ENCODE data around the gene SNAP91.
"Not testable (repeated sequence)": the region's sequence is repeated elsewhere in the genome, so short reads cannot be mapped to it uniquely, and the experiment has no call there.

Gene SNAP91

DNA sequence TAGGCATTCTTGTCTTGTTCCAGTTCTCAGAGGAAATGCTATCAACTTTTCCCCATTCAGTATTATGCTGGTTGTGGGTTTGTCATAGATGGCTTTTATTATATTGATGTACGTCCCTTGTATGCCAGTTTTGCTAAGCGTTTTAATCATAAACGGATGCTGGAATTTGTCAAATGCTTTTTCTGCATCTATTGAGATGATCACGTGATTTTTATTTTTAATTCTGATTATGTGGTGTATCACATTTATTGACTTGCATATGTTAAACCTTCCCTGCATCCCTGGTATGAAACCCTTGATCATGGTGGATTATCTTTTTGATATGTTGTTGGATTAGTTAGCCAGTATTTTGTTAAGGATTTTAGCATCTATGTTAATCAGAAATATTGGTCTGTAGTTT is 79.0 kb downstream of the SNAP91 start:
- not testable (repeated sequence) for DNase-seq

DNA sequence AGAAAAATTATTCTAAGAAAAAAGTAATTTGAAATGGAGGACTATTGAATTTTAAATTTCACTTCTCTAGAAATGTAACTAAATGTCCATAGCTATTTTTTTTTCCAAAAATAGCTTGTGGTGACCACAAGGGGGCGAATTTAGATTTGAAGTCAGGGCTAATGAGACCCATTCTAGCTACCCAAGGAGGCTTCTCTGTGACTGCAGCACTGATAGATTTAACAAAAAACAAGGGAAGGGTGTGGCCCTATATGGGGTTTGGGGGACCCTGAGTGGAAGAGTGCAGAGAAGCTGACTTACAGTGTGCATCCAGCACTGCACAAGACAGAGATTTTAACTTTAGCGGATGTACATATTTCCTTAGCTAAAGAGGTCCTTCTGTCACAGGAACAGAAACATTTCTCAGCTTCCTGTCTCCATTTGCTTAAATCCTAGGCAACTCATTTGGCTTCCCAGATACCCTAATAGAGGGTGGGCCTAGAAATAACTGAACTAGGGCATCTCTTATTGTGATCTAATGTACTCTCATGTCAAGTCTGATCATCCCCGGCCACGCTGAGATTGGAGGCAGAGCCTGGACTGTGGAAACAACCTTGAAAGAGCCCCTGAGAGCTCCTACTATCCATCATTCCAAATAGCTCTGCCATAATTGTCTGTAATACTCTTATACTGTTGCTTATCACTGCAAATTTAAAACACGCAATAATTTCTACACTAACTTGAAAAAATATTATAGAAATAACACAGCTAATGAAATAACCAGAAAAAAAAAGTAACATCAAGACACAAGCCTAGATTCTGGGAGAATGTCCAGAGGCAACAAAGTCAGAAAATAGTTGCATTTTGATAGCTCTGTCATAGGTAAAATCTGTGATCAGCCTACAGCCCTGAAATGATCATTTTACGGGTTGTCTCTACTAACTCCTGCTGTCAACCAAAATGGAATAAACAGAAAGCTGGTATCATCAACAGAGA is 93.6 kb downstream of the SNAP91 start:
- DNase-seq = peak in 1 of 56 donors; percentile 3

DNA sequence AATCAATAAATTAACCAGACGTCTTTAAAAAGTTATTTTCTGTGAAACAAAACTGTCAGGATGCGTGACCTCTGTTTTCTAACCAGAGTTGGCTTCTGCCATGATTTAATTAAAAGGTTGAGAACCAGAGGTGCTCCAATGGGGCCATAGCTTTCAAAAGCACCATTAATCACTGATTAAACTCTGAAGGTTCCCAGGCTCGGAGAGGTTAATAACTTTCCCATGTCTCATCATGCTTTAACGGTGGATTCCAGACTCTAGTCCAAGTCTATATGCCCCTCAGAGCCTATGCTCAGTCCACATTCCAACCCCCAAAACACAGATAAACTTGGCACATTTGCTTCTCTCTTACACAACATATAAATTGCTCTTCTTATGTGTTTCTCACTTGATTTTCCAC is 95.5 kb downstream of the SNAP91 start:
- DNase-seq = no peak

DNA sequence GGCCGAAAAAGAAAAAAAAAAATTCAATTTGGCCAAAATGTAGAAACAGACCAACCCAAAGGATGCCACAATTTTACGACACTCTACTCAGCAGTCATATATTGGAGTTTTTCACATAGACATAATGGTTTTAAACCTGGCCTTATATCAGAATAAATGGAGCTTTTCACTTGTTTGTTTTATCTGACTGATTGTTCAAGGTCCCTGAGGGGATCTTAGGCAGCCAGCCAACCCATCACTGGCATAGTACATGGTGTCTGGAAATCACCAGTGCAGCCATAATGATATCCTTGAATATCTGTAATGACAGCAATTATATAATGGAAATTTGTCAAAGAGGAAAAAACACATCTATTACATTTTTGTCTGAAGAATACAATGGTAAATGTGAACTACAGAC is 99.7 kb downstream of the SNAP91 start:
- no peak for DNase-seq

DNA sequence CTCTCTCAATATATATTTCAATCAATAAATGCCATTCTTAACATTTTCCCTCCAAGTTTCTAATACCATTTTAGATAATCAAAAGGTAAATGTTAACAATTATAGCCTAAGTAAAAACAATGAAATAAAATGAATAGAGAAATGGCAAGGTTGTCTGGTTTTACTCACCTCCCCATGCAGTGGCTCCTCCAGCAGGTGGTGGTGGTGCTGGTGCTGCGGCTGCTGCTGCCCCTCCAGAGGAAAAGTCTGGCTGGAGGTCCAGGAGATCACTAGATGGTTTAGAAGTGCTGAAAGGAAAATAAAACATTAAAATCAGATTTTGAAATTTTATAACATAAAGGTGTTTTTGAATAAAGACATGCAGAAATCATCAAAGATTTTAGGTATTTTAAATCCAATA is 103.4 kb downstream of the SNAP91 start:
- no peak for DNase-seq

DNA sequence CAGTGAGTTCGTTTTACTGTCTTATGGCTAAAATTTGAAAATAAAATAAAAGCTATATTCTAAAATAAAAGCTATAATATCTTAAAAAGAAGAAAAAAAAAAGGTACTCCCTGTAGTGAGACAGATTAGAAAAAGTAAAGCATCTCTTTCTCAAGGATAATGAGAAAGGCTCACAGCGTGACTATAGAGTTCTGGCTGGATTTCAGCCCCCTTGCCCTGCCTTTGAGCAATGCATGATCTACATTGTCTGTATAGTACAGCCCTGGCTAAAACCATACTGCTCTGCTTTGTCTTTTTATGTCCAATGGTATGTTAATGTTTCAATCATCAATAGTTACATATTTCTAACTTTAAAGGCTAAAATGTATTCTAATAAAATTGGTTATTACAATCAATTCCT is 105.3 kb downstream of the SNAP91 start:
- no peak for DNase-seq

DNA sequence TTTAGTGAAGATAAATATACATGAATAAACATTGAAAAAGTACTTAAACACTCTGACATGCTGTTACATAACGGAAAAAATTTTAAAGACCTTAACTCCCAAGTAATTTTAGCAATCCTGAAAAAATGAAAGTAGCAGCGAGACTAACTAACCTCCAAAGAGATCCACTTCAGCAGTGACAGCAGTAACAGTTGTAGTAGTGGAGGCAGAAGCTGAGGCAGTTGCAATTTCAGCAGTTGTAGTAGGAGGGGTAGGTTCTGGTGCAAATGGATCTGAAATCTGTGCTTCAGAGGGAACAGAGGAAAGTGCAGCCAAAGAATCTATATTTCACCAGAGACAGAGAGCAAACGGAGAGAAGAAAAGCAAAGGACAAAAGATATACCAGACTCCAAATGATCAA is 107.8 kb downstream of the SNAP91 start:
- no peak for DNase-seq

DNA sequence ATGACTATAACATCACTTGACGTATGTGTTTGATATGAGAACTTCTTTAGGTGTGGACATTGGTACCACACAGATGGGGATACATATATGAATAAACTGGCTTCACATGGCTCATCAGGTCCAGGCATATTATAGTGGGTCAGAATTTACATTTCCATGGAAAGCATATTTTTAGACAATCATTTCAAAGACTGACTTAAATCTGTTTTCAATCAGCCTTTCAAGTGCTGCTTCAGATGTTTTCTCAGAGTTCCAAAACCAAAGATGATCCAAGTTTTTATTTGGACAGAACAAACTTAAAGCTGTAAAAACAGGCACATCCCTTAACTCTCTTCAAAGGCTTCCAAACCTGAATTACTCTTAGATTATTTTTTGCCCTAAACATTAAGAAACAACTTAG is 108.4 kb downstream of the SNAP91 start:
- no peak for DNase-seq

DNA sequence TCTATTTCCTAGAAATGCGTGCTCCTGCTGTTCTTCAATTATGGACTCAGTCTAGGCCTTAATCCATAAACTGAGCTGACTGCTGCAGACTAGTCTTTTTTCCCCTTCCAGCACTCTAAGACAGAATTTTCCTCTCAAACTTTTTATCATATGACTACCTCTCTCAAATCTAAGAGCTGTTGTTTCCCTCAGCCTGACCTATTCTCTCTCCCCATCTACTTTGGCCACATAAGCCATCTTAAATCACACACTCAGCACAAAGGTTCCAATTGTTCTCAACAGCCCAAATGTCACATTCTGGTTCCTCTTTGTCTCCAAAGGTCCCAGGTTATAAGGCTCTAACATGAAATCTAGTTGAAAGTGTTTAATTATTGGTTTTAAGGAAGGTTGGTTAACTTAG is 111.4 kb downstream of the SNAP91 start:
- no peak for DNase-seq

DNA sequence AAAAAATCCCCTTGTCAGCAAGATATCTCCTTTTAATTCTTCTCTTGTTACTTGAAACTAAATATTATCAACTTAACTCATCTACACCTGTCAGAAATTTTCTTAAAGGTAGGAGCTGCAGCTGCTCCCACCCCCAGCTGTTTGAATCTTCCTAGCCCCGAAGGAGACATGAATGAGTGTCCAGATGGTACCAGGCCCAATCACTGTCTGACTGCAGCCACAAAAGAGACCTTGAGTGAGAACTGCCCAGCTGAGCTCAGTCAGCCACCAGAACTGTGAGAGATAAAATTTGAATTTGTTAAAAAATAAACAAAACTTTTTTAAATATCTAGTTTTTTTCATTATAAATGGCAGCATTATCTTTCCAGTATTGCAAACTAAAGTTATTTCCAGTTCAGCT is 111.8 kb downstream of the SNAP91 start:
- peak in 3 of 56 donors; percentile 1 to 7 (median 2) for DNase-seq

DNA sequence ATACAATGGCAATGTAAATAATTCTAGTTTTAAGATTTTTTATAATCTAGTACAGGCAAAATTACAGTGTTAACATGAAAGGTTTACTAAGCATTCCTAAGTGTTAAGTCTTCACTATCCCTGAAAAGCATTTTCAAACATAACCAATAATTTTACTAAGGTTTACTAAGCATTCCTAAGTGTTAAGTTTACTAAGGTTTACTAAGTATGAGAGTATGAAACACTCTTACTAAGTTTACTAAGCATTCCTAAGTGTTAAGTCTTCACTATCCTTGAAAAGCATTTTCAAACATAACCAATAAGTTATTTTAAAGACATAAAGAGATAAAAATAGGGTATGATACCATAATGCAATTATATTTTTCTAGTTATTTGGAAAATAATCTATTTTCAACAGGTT is 114.0 kb downstream of the SNAP91 start:
- DNase-seq = no peak

DNA sequence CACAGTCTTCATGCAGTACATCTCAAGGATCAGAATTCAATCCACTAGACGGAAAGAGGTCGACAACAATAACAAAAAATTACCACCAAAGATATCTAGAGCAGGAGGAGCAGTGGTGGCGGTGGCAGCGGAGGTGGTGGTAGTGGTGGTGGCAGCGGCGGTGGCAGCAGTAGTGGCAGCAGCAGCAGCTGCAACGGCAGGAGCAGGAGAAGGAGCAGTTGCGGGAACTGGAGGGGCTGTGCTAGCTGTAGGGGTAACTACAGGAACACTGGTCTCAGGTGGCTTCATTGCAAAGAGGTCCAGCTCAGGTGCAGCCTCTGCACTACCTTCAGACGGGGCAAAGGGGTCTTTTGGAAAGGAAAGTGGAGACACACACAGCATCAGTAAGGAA is 115.5 kb downstream of the SNAP91 start:
- DNase-seq = no peak

DNA sequence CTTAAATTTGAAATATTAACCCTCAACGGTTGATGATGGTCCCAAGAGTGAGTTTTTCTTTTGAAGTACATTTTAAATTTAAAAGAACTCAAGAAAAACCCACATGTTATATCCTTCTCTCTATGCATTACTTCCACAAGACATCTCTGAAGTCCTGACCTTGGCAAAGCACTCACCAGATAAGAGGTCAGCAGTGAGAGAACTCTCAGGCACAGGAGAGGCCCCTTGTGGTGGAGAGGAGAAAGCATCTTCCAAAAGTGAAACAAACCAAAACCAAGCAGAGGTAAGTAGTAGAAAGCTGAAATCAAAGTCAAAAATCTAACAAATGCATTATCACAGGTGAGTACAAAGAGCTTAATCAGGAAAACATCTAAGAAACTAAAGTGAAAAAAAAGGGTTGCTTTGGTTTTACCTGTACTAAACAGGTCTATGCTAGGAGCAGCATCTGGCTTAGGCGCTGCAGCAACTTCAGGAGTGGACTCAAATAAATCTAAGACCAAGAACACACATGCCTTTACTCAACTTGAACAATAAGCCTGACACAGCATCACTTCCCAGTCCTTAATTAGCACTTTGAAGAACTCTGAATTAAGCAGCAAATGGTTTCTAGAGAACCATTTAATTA is 116.0 kb downstream of the SNAP91 start:
- no peak for DNase-seq

DNA sequence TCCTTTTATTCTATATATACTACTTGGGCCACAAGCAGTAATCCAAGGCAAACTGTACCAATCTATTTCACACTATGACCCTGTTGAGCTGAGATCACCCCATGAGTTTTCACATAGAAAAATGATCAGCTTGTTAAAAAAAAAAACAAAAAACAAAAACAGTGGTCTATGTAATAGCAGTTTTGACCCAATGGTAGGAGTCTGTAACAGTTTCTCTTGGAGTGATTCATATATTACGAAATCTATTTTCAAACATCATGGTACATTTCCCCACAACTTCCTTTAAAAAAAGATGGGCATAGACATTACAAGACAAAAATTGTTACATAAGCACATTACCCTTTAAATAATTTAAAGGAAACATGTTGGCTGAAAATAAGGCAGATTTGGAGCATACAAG is 118.5 kb downstream of the SNAP91 start:
- no peak for DNase-seq

DNA sequence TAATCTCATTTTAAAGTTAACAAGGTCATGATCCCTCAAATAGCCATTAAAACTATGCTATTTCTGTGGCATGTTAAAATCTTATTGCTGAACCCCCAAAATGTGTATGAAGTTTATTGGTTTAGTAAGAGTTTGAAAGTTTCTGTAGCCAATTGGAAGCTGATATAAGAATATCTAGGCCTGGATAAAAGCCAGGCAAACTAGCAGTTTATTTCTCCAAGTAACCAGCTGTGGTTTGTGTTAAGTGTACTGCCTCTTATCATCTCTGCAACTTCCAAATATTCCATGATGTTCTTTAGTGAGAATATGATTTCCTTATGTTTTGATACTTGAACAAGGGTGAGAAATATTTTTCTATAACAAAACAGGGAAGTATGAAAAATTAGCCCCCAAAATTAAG is 119.8 kb downstream of the SNAP91 start:
- no peak for DNase-seq

DNA sequence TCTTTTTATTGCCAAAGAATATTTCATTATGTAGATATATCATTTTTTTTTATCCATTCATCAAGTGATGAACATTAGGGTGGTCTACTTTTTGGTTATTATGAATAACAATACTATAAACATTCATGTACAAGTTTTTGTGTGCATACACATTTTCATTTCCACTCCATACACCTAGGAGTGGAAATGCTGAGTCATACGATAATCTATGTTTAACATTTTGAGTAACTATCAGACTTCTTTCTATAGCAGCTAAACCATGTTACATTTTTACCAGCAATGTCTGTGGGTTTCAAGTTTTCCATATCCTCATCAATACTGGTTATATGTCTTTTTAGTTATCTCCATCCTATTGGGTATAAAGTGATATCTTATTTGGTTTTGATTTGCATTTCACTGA is 130.8 kb downstream of the SNAP91 start:
- no peak for DNase-seq

DNA sequence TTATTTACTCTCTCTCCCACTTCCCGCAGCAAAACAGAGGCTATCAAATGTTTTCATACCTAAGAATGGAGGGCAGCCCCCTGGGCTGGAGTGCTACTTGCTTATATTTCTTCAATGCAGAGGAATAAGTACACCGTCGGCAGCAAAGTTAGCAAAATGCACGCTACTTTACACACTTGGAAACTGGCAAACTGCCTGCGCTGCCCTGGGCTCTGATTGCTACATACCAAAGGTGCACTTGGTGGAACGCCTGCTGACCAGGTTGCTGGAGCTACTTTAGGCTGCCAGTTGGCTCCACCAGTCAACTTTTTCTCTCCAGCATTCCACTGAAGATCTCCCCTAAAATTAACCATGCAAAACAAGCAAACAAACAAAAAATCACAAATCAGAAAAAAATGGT is 134.1 kb downstream of the SNAP91 start:
- no peak for DNase-seq

DNA sequence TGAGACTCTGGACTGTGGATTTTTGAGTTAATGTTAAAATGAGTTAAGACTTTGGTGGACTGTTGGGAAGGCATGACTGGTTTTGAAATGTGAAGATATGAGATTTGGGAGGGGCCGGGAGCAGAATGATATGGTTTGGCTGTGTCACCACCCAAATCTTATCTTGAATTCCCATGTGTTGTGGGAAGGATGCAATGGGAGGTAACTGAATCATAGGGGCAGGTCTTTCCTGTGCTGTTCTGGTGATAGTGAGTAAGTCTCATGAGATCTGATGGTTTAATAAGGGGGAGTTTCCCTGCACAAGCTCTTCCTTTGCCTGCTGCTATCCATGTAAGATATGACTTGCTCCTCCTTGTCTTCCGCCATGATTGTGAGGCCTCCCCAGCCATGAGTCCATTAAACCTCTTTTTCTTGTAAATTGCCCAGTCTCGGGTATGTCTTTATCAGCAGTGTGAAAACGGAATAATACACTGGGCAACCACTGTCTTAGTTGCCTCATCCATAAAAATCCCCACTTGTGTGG is 137.2 kb downstream of the SNAP91 start:
- DNase-seq = not testable (repeated sequence)

DNA sequence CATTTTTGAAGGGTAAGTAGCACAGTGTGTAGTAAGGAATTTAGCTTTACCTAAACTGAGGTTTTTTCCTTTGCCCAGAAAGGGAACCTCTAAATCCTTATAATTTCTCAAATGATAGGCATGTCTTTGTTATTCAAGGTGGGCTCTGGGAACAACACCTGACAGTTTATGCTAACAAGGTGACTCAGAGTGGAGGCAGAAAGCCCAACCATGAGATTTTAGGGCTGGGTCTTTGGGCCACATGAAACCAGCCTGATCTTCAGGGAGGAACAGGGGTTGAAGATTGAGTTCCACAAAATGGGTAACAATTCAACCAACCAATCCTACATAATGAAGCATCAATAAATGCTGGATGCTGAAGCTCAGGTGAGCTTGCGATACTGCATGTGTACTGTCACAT is 149.9 kb downstream of the SNAP91 start:
- no peak for DNase-seq

DNA sequence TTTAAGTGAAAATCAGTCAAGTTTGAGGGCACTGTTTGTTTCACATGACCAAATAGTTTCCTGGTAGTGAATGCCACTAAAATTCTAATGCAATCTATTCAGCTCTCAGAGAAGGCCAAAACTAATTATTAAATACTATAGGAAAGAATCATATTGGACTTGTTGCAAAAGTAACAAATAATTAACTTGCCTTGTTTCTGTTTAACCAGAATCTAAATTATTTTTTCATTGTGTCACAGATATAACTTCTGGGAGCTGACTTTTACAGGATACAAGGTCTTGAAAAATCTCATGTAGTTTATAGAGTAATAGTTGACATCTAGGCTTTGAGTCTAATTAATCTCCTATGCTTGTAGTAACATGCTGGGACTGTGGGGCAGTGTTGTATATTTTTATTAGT is 152.0 kb downstream of the SNAP91 start:
- DNase-seq = no peak

DNA sequence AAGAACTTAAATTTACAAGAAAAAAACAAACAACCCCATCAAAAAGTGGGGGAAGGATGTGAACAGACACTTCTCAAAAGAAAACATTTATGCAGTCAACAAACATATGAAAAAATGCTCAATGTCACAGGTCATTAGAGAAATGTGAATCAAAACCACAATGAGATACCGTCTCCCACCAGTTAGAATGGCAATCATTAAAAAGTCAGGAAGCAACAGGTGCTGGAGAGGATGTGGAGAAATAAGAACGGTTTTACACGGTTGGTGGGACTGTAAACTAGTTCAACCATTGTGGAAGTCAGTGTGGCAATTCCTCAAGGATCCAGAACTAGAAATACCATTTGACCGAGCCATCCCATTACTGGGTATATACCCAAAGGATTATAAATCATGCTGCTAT is 157.2 kb downstream of the SNAP91 start:
- DNase-seq = not testable (repeated sequence)

DNA sequence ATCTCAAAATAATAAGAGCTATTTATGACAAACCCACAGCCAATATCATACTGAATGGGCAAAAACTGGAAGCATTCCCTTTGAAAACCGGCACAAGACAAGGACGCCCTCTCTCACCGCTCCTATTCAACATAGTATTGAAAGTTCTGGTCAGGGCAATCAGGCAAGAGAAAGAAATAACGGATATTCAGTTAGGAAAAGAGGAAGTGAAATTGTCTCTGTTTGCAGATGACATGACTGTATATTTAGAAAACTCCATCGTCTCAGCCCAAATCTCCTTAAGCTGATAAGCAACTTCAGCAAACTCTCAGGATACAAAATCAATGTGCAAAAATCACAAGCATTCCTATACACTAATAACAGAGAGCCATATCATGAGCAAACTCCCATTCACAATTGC is 158.4 kb downstream of the SNAP91 start:
- not testable (repeated sequence) for DNase-seq

DNA sequence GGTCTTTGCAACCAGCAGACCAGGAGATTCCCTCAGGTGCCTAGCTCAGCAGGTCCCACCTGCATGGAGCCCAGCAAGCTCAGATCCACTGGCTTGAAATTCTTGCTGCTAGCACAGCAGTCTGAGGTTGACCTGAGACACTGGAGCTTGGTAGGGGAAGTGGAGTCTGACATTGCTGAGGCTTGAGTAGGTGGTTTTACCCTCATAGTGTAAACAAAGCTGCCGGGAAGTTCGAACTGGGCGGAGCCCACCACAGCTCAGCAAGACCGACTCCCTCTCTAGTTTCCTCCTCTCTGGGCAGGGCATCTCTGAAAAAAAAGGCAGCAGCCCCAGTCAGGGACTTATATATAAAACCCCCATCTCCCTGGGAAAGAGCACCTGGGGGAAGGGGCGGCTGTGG is 162.3 kb downstream of the SNAP91 start:
- no peak for DNase-seq
